Measurements from ENCODE around the gene MON2.
"Not testable (repeated sequence)": the region's sequence is repeated elsewhere in the genome, so short reads cannot be mapped to it uniquely, and the experiment has no call there.

MON2 gene

GRCh38 chr12:62559366-62559765, 92.7 kb downstream of the MON2 start:
- not testable (repeated sequence) for DNase-seq

- no peak for DNase-seq
Observed at GRCh38 chr12:62562846-62563245, 96.2 kb downstream of the MON2 start.

- DNase-seq = no peak
Observed at GRCh38 chr12:62575036-62575435, 108.4 kb downstream of the MON2 start.

GRCh38 chr12:62576503-62576902, 109.9 kb downstream of the MON2 start:
- DNase-seq = no peak

- DNase-seq = no peak
Observed at GRCh38 chr12:62578726-62579125, 112.1 kb downstream of the MON2 start.

- DNase-seq = peak; percentile 40
Observed at GRCh38 chr12:62581288-62582064, 114.8 kb downstream of the MON2 start.

- no peak for DNase-seq
Observed at GRCh38 chr12:62582065-62582366, 115.4 kb downstream of the MON2 start.

- no peak for DNase-seq
Observed at GRCh38 chr12:62584619-62585018, 118.0 kb downstream of the MON2 start.

- no peak for DNase-seq
Observed at GRCh38 chr12:62586850-62587249, 120.2 kb downstream of the MON2 start.

- DNase-seq = no peak
Observed at GRCh38 chr12:62588916-62589315, 122.3 kb downstream of the MON2 start.

GRCh38 chr12:62597253-62597652, 130.6 kb downstream of the MON2 start:
- DNase-seq = no peak

GRCh38 chr12:62598846-62599245, 132.2 kb downstream of the MON2 start:
- no peak for DNase-seq

GRCh38 chr12:62599854-62600437, 133.3 kb downstream of the MON2 start:
- no peak for DNase-seq

GRCh38 chr12:62601765-62602164, 135.1 kb downstream of the MON2 start:
- no peak for DNase-seq

GRCh38 chr12:62602255-62603060, 135.8 kb downstream of the MON2 start:
- peak; percentile 92 for DNase-seq

- DNase-seq = peak; percentile 89
Observed at GRCh38 chr12:62603061-62603810, 136.6 kb downstream of the MON2 start.

GRCh38 chr12:62603811-62604098, 137.1 kb downstream of the MON2 start:
- DNase-seq = no peak

GRCh38 chr12:62604373-62604772, 137.7 kb downstream of the MON2 start:
- peak; percentile 32 for DNase-seq

GRCh38 chr12:62604871-62605270, 138.2 kb downstream of the MON2 start:
- DNase-seq = peak; percentile 26

- no peak for DNase-seq
Observed at GRCh38 chr12:62605981-62606380, 139.4 kb downstream of the MON2 start.

GRCh38 chr12:62606654-62607053, 140.0 kb downstream of the MON2 start:
- DNase-seq = no peak

GRCh38 chr12:62613081-62613480, 146.5 kb downstream of the MON2 start:
- DNase-seq = no peak

GRCh38 chr12:62618319-62618718, 151.7 kb downstream of the MON2 start:
- DNase-seq = no peak

- DNase-seq = no peak
Observed at GRCh38 chr12:62618930-62619329, 152.3 kb downstream of the MON2 start.

All from activated CD4-positive, alpha-beta T cell treated with anti-CD3 and anti-CD28 coated beads, Interleukin-10, Interleukin-2, amounts not matched to agents 100 ng/mL and 50 ng/mL, durations not matched to agents 16 hours and 8 hours (primary cell).